Choroid plexus epithelial cell (primary cell): ENCODE results near the gene THOC1.
A peak's percentile ranks its signal among the peaks of the same experiment; 100 is the strongest.

ENCODE experiments used
- DNase-seq: peaks from one replicate; pipeline ENCODE4 v3.0.0-alpha.2; 2010; ENCODE audit warnings: low read depth
- H3K4me3 ChIP-seq: 2 replicates; pipeline ENCODE4 v1.5.1; 2011; ENCODE audit warnings: low read depth, mild to moderate bottlenecking, control low read depth, low read length, moderate library complexity
- TF ChIP-seq, protein P1 (sequence below): conservative IDR thresholded peaks from 2 replicates; pipeline ENCODE4 v1.5.1; 2011; ENCODE audit warnings: low read depth, mild to moderate bottlenecking, control low read depth, inconsistent platforms, low read length, moderate library complexity

Gene THOC1

DNA sequence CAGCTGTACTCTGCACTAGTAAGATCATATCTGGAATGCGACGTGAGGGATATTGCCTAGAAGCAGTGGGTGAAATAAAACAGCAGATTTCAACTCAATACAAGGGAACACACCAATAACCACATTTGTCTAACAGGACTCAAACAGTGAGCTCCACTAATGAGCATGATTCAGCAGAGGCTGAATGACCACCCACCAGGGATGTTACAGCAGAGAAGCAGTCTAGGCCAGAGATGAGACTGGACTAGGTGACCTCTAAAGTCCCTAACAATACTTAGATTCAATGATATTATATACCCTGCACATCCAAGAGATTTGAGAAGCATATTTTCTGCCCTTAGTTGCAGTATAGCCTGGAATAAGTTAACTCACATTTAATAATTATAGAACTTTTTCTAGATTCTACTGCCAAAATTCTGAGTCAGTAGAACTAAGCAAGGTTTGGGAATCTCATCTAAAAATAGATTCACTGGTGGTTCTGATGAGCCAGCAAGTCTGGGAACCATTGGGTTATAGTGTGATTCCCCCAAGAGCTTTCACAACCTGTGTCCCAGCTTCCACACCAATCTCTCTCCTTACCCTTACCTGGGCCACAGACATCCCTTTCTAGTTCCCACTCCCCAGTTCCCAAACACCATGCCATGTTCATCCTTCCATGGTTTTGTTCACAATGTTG is 6.3 kb downstream of the THOC1 start:
- no peak overlapping the region for H3K4me3 ChIP-seq
- no peak for DNase-seq
- TF ChIP-seq, protein P1, sequence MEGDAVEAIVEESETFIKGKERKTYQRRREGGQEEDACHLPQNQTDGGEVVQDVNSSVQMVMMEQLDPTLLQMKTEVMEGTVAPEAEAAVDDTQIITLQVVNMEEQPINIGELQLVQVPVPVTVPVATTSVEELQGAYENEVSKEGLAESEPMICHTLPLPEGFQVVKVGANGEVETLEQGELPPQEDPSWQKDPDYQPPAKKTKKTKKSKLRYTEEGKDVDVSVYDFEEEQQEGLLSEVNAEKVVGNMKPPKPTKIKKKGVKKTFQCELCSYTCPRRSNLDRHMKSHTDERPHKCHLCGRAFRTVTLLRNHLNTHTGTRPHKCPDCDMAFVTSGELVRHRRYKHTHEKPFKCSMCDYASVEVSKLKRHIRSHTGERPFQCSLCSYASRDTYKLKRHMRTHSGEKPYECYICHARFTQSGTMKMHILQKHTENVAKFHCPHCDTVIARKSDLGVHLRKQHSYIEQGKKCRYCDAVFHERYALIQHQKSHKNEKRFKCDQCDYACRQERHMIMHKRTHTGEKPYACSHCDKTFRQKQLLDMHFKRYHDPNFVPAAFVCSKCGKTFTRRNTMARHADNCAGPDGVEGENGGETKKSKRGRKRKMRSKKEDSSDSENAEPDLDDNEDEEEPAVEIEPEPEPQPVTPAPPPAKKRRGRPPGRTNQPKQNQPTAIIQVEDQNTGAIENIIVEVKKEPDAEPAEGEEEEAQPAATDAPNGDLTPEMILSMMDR, result no peak

DNA sequence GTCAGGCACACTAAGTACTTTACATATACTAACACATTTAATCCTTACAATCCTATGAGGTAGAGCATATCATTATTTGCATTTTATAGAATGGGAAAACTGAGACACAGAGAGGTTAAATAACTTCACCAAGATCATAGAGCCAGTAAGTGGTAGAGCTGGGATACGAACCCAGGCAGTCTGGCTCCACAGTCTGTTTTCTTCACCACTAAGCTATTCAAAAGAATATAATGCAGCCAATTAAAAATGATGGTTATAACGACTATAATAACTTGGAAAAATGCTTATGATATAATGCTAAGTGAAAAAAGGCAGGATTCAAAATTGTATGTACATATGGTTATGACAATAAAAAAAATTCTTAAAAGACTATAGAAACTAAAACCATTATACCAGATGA is 7.3 kb downstream of the THOC1 start:
- no peak for DNase-seq
- no peak overlapping the region for H3K4me3 ChIP-seq
- TF ChIP-seq, protein P1, result no peak

DNA sequence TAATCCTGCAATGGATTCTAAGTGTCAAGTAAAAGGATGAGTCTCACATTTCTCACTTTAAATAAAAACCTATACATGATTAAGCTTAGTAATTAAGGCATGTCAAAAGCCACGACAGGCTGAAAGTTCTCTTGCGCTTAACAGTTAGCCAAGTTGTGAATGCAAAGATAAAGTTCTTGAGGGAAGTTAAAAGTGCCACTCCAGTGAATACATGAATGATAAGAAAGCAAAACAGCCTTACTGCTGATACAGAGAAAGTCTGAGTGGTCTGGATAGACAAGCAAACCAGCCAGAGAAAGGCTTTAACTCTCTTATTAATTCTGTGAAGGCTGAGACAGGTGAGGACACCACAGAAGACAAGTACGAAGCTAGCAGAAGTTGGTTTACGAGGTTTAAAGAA is 12.7 kb downstream of the THOC1 start:
- TF ChIP-seq, protein P1, result no peak
- H3K4me3 ChIP-seq, result no peak overlapping the region
- no peak for DNase-seq

DNA sequence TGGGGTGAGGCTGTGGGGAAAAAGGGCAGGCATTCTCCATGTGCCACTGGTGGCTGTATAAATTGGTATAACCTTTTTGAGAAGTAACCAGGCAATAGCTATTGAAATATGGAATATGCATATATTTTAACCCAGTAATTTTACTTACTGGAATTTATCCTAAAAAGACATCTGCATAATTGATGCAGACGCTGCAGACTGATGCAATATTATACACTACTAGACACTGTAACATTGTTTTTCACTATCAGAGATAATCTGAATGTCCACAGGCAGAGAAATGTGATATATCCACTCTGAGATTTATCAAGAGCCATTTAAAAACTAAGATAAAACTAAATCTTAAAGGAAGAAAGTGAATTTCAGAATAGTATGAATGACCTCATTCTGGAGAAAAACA is 14.7 kb downstream of the THOC1 start:
- no peak overlapping the region for H3K4me3 ChIP-seq
- no peak for DNase-seq
- TF ChIP-seq, protein P1, result no peak

DNA sequence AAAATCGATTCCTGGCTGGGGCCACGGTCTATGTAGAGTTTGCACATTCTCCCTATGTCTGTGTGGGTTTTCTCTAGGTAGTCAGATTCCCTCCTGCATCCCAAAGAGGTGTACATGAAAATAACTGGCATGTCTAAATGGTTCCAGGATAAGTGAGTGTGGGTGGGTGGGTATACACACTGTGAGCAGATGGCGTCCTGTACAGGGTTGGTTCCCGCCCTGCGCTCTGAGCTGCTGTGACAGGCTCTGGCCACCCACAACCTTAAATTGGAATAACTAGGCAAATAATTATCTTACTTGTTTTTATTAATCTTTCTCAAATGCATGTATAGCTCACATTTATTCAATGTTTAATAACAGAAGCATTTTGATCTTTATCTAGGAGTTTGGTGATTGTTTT is 16.3 kb downstream of the THOC1 start:
- TF ChIP-seq, protein P1, result no peak
- H3K4me3 ChIP-seq, result no peak overlapping the region
- DNase-seq, result no peak

DNA sequence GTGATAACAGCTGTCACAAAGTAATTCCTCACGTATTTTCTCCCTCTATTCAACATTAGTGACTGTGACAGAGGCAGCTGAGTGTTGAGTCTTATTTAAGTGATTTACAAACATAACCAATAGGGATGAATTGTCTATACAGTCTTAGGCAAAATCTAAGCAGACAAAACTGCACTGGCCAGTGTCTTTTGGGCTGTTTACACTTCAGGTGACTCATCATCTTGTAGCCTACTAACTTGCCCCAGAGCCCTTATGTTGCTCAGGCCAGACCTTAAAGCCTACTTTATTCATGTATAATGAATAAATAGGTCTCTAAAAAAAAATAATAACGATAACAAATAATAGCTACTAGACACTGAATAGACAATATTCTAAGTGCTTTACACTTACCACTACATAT is 17.2 kb downstream of the THOC1 start:
- DNase-seq, result peak; percentile 50
- TF ChIP-seq, protein P1, result no peak
- H3K4me3 ChIP-seq, result no peak overlapping the region

DNA sequence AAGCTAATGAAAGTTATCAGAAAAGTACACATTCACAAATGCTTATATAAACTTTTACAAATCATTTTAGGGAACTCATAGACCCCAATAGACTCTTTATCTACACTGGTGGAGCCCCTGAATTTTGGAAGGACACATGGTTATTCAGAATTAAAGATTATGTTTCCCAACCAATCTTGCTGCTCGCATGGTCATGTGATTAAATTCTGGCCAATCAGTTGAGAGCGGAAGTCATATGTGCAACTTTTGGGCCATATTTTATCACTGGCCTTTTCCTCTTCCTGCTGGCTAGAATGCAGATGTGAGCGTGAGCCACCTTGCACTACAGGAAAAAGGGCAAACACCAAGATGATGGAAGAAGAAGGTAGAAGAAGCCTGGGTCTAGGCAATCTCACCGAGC is 19.8 kb downstream of the THOC1 start:
- TF ChIP-seq, protein P1, result no peak
- no peak overlapping the region for H3K4me3 ChIP-seq
- no peak for DNase-seq
